ENCODE data around the gene SLU7.

GRCh38 chr5:160353379-160353778 lies 65.5 kb downstream of the SLU7 start:
- TF ChIP-seq, protein P1, sequence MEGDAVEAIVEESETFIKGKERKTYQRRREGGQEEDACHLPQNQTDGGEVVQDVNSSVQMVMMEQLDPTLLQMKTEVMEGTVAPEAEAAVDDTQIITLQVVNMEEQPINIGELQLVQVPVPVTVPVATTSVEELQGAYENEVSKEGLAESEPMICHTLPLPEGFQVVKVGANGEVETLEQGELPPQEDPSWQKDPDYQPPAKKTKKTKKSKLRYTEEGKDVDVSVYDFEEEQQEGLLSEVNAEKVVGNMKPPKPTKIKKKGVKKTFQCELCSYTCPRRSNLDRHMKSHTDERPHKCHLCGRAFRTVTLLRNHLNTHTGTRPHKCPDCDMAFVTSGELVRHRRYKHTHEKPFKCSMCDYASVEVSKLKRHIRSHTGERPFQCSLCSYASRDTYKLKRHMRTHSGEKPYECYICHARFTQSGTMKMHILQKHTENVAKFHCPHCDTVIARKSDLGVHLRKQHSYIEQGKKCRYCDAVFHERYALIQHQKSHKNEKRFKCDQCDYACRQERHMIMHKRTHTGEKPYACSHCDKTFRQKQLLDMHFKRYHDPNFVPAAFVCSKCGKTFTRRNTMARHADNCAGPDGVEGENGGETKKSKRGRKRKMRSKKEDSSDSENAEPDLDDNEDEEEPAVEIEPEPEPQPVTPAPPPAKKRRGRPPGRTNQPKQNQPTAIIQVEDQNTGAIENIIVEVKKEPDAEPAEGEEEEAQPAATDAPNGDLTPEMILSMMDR (IDR thresholded peaks at IDR 0.05), result no peak
- no peak for TF ChIP-seq POLR2A (IDR thresholded peaks at IDR 0.05)
